C4-2B (cell line): ENCODE data around the gene SLX4IP.

Experiments used
- CTCF ChIP-seq: fragments of 450-650 bp; conservative IDR thresholded peaks from 2 replicates; pipeline ENCODE4 v1.5.1; 2017; ENCODE audit warnings: mild to moderate bottlenecking
- ZFX ChIP-seq: fragments of 450-650 bp; IDR thresholded peaks from 2 replicates; pipeline ENCODE4 v1.6.1; 2017

GRCh38 chr20:10605547-10606195, 170.6 kb downstream of the SLX4IP start:
- no peak for TF ChIP-seq CTCF
- TF ChIP-seq ZFX = no peak
